PC-3 (cell line): ENCODE data around the gene ASIP.

Experiments used
- EZH2 ChIP-seq: fragments of 300-600 bp; sonication (generic); IDR thresholded peaks from one replicate; pipeline ENCODE4 v1.6.1; 2017; ENCODE audit warnings: antibody characterized with exemption, mild to moderate bottlenecking, low read length; ENCODE audit not compliant: unreplicated experiment
- TF ChIP-seq, protein P1 (sequence below): fragments of 300-600 bp; sonication (generic); conservative IDR thresholded peaks from 2 replicates; pipeline ENCODE4 v1.5.1; 2017; ENCODE audit warnings: antibody characterized with exemption, low read depth, mild to moderate bottlenecking, low read length

- TF ChIP-seq, protein P1, sequence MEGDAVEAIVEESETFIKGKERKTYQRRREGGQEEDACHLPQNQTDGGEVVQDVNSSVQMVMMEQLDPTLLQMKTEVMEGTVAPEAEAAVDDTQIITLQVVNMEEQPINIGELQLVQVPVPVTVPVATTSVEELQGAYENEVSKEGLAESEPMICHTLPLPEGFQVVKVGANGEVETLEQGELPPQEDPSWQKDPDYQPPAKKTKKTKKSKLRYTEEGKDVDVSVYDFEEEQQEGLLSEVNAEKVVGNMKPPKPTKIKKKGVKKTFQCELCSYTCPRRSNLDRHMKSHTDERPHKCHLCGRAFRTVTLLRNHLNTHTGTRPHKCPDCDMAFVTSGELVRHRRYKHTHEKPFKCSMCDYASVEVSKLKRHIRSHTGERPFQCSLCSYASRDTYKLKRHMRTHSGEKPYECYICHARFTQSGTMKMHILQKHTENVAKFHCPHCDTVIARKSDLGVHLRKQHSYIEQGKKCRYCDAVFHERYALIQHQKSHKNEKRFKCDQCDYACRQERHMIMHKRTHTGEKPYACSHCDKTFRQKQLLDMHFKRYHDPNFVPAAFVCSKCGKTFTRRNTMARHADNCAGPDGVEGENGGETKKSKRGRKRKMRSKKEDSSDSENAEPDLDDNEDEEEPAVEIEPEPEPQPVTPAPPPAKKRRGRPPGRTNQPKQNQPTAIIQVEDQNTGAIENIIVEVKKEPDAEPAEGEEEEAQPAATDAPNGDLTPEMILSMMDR: no peak
- TF ChIP-seq EZH2: no peak
Measured at GRCh38 chr20:34215711-34216381, 25.4 kb upstream of the ASIP start.
